Liver (tissue), 9 donors: ENCODE data around the gene SUCLG2. TPM values are rescaled to one million over a fixed set of nuclear protein-coding genes. Genes with fewer than 3 reads are reported as not detected.
"Not testable (repeated sequence)": the region's sequence is repeated elsewhere in the genome, so short reads cannot be mapped to it uniquely, and the experiment has no call there.

Experiments
- DNase-seq: peaks from one replicate; pipeline ENCODE4 v3.0.0-alpha.2; 2017; ENCODE audit warnings: low spot score
- H3K27ac ChIP-seq, 2 donors: one replicate each; pipeline ENCODE4 v1.7.0; 2013; ENCODE audit warnings: inconsistent platforms in 2 of 2, low read length in 2 of 2, control low read depth in 1 of 2, low read depth in 1 of 2, mild to moderate bottlenecking in 1 of 2
- H3K27me3 ChIP-seq, 4 donors: one replicate each; pipeline versions ENCODE4 v1.6.1 to v1.7.0; 2013; ENCODE audit warnings: low read length in 3 of 4, inconsistent platforms in 1 of 4, mild to moderate bottlenecking in 1 of 4, moderate library complexity in 1 of 4; ENCODE audit not compliant: control insufficient read depth in 4 of 4, insufficient read depth in 4 of 4
- H3K36me3 ChIP-seq, 4 donors: one replicate each; pipeline versions ENCODE4 v1.6.1 to v1.7.0; 2013; ENCODE audit warnings: low read length in 3 of 4, mild to moderate bottlenecking in 3 of 4, low read depth in 1 of 4, moderate library complexity in 1 of 4; ENCODE audit not compliant: control insufficient read depth in 4 of 4, insufficient read depth in 3 of 4
- H3K4me1 ChIP-seq, 4 donors: one replicate each; pipeline versions ENCODE4 v1.6.1 to v1.7.0; 2013; ENCODE audit warnings: low read length in 3 of 4, mild to moderate bottlenecking in 3 of 4, moderate library complexity in 1 of 4; ENCODE audit not compliant: control insufficient read depth in 4 of 4, insufficient read depth in 4 of 4
- H3K4me3 ChIP-seq, 3 donors: one replicate each; pipeline versions ENCODE4 v1.6.1 to v1.7.0; 2013; ENCODE audit warnings: low read length in 3 of 3, control low read depth in 1 of 3, low read depth in 1 of 3, mild to moderate bottlenecking in 1 of 3
- H3K9ac ChIP-seq, 2 donors: one replicate each; pipeline ENCODE4 v1.7.0; 2013; ENCODE audit warnings: low read length in 2 of 2, mild to moderate bottlenecking in 2 of 2, moderate library complexity in 2 of 2, control low read depth in 1 of 2, low read depth in 1 of 2
- H3K9me3 ChIP-seq, 4 donors: one replicate each; pipeline versions ENCODE4 v1.6.1 to v1.7.0; 2013; ENCODE audit warnings: low read length in 3 of 4; ENCODE audit not compliant: control insufficient read depth in 4 of 4
- ATF3 ChIP-seq: IDR thresholded peaks from 2 replicates; pipeline ENCODE4 v1.6.1; 2016; ENCODE audit warnings: antibody characterized with exemption
- EGR1 ChIP-seq, 2 donors: IDR thresholded peaks; 2 replicates each; pipeline ENCODE4 v1.6.1; 2016 to 2018; ENCODE audit warnings: antibody characterized with exemption in 2 of 2, low read depth in 2 of 2
- FOXA1 ChIP-seq: IDR thresholded peaks from 2 replicates; pipeline ENCODE4 v1.6.1; 2016; ENCODE audit warnings: antibody characterized with exemption
- FOXA2 ChIP-seq: IDR thresholded peaks from 2 replicates; pipeline ENCODE4 v1.6.1; 2016; ENCODE audit warnings: antibody characterized with exemption
- GABPA ChIP-seq, 2 donors: IDR thresholded peaks in 1 of 2; conservative IDR thresholded peaks in 1 of 2; 2 replicates each; pipeline ENCODE4 v1.6.1; 2016; ENCODE audit warnings: antibody characterized with exemption in 2 of 2, mild to moderate bottlenecking in 1 of 2, moderate library complexity in 1 of 2
- HNF4A ChIP-seq, 2 donors: conservative IDR thresholded peaks; 2 replicates each; pipeline ENCODE4 v1.6.1; 2016; ENCODE audit warnings: antibody characterized with exemption in 2 of 2, mild to moderate bottlenecking in 2 of 2
- HNF4G ChIP-seq: IDR thresholded peaks from 2 replicates; pipeline ENCODE4 v1.6.1; 2016; ENCODE audit warnings: antibody characterized with exemption
- JUND ChIP-seq, 2 donors: IDR thresholded peaks; 2 replicates each; pipeline ENCODE4 v1.6.1; 2016; ENCODE audit warnings: antibody characterized with exemption in 2 of 2
- NR2F2 ChIP-seq: IDR thresholded peaks from 2 replicates; pipeline ENCODE4 v1.6.1; 2016; ENCODE audit warnings: antibody characterized with exemption
- RAD21 ChIP-seq, 2 donors: IDR thresholded peaks; 2 replicates each; pipeline ENCODE4 v1.6.1; 2016; ENCODE audit warnings: antibody characterized with exemption in 2 of 2, mild to moderate bottlenecking in 2 of 2
- RXRA ChIP-seq, 2 donors: IDR thresholded peaks; 2 replicates each; pipeline ENCODE4 v1.6.1; 2017 to 2018; ENCODE audit warnings: antibody characterized with exemption in 2 of 2, mild to moderate bottlenecking in 1 of 2
- SP1 ChIP-seq: IDR thresholded peaks from 2 replicates; pipeline ENCODE4 v1.6.1; 2018; ENCODE audit warnings: antibody characterized with exemption, mild to moderate bottlenecking
- YY1 ChIP-seq: IDR thresholded peaks from 2 replicates; pipeline ENCODE4 v1.6.1; 2016; ENCODE audit warnings: antibody characterized with exemption, mild to moderate bottlenecking
- WGBS: extraction: QIAGEN DNeasy Blood & Tissue Kit; methylation state at CpG from one replicate; pipeline ENCODE4 v1.1.7; 2013; 5-methylcytosine and 5-hydroxymethylcytosine counted together
- polyA plus RNA-seq, 2 donors: library from polyadenylated mRNA; stranded (reverse) in 1 of 2; unstranded in 1 of 2; fragments of 200-250 nt in 1 of 2; fragments of >200 nt in 1 of 2; fragmentation: Nextera tagmentation in 1 of 2; extraction: Ambion mirVana in 1 of 2; gene quantifications; one replicate each; pipeline versions ENCODE4 v1.2.1 to v1.2.3, GENCODE V29; 2013 to 2015
- total RNA-seq, 2 donors: library from RNA; depleted of rRNA; stranded (reverse); fragments of >200 nt; gene quantifications; one replicate each; pipeline ENCODE4 v1.2.3, GENCODE V29; 2014
- TF ChIP-seq, protein P1 (sequence below): IDR thresholded peaks from 2 replicates; pipeline ENCODE4 v1.6.1; 2016; ENCODE audit warnings: antibody characterized with exemption
- TF ChIP-seq, protein P2 (sequence below): IDR thresholded peaks from 2 replicates; pipeline ENCODE4 v1.6.1; 2016; ENCODE audit warnings: antibody characterized with exemption
- TF ChIP-seq, protein P3 (sequence below): fragments of 150-350 bp; IDR thresholded peaks from 2 replicates; pipeline ENCODE4 v1.5.1; 2017; ENCODE audit warnings: improper control_type of control experiment, low read depth, low read length; ENCODE audit not compliant: missing input control
- TF ChIP-seq, protein P4 (sequence below): IDR thresholded peaks from 2 replicates; pipeline ENCODE4 v1.6.1; 2016; ENCODE audit warnings: antibody characterized with exemption, mild to moderate bottlenecking
- donor health status: healthy.
- donor health status: healthy.
- donor health status: healthy.
- donor health status: healthy.
- donor health status: healthy.

The SUCLG2 gene
- total and polyA plus RNA-seq, 4 donors = 45.3 to 114 (median 92.8) TPM

DNA sequence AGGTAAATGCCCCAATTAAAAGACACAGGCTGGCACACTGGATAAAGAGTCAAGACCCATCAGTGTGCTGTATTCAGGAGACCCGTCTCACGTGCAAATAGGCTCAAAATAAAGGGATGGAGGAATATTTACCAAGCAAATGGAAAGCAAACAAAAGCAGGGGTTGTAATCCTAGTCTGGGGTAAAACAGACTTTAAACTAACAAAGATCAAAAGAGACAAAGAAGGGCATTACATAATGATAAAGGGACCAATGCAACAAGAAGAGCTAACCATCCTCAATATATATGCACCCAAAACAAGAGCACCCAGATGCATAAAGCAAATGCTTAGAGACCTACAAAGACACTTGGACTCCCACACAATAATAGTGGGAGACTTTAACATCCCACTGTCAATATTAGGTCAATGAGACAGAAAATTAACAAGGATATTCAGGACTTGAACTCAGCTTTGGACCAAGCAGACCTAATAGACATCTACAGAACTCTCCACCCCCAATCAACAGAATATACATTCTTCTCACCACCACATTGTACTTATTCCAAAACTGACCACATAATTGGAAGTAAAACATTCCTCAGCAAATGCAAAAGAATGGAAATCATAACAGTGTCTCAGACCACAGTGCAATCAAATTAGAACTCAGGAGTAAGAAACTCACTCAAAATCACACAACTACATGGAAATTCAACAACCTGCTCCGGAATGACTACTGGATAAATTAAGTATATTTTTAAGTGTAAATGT, 111.7 kb downstream of the SUCLG2 start:
- peak; percentile 40 to 45 for TF ChIP-seq HNF4A (conservative IDR thresholded peaks at IDR 0.05)
- H3K9ac ChIP-seq, DNase-seq, H3K27me3 ChIP-seq, H3K27ac ChIP-seq, H3K36me3 ChIP-seq, H3K9me3 ChIP-seq, H3K4me3 ChIP-seq: not testable (repeated sequence)
- WGBS = 63% methylated on average over 3 of the region's 3 CpGs
- H3K4me1 ChIP-seq = peaks cover 2 to 14% (median 9%) of the 10 kb centered on the region in 4 donors

GRCh38 chr3:67540198-67540894, 114.1 kb downstream of the SUCLG2 start:
- peak overlapping the region in 1 of 2 donors; percentile 14 for H3K9ac ChIP-seq
- no peaks in the 10 kb centered on the region for H3K27me3 ChIP-seq
- no peaks in the 10 kb centered on the region for H3K9me3 ChIP-seq
- peaks cover 2 to 14% (median 9%) of the 10 kb centered on the region in 4 donors for H3K4me1 ChIP-seq
- WGBS = 44% methylated on average over 8 of the region's 8 CpGs
- peak; percentile 36 for TF ChIP-seq FOXA2
- TF ChIP-seq HNF4A (conservative IDR thresholded peaks at IDR 0.05) = peak; percentile 94 to 95
- TF ChIP-seq YY1 = peak; percentile 82
- TF ChIP-seq, protein P1, sequence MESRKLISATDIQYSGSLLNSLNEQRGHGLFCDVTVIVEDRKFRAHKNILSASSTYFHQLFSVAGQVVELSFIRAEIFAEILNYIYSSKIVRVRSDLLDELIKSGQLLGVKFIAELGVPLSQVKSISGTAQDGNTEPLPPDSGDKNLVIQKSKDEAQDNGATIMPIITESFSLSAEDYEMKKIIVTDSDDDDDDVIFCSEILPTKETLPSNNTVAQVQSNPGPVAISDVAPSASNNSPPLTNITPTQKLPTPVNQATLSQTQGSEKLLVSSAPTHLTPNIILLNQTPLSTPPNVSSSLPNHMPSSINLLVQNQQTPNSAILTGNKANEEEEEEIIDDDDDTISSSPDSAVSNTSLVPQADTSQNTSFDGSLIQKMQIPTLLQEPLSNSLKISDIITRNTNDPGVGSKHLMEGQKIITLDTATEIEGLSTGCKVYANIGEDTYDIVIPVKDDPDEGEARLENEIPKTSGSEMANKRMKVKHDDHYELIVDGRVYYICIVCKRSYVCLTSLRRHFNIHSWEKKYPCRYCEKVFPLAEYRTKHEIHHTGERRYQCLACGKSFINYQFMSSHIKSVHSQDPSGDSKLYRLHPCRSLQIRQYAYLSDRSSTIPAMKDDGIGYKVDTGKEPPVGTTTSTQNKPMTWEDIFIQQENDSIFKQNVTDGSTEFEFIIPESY = peak; percentile 58
- TF ChIP-seq SP1 = peak; percentile 73
- TF ChIP-seq ATF3 = no peak
- TF ChIP-seq, protein P2, sequence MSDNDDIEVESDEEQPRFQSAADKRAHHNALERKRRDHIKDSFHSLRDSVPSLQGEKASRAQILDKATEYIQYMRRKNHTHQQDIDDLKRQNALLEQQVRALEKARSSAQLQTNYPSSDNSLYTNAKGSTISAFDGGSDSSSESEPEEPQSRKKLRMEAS = peak; percentile 58
- no peak for TF ChIP-seq RAD21 (IDR thresholded peaks at IDR 0.05)
- TF ChIP-seq, protein P3, sequence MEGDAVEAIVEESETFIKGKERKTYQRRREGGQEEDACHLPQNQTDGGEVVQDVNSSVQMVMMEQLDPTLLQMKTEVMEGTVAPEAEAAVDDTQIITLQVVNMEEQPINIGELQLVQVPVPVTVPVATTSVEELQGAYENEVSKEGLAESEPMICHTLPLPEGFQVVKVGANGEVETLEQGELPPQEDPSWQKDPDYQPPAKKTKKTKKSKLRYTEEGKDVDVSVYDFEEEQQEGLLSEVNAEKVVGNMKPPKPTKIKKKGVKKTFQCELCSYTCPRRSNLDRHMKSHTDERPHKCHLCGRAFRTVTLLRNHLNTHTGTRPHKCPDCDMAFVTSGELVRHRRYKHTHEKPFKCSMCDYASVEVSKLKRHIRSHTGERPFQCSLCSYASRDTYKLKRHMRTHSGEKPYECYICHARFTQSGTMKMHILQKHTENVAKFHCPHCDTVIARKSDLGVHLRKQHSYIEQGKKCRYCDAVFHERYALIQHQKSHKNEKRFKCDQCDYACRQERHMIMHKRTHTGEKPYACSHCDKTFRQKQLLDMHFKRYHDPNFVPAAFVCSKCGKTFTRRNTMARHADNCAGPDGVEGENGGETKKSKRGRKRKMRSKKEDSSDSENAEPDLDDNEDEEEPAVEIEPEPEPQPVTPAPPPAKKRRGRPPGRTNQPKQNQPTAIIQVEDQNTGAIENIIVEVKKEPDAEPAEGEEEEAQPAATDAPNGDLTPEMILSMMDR = no peak
- TF ChIP-seq EGR1 (IDR thresholded peaks at IDR 0.05; ENCODE audit: low read depth in 2 of 2) = no peak
- no peak for TF ChIP-seq GABPA (IDR thresholded peaks at IDR 0.05 in 1 of 2, conservative IDR thresholded peaks at IDR 0.05 in 1 of 2)
- TF ChIP-seq, protein P4, sequence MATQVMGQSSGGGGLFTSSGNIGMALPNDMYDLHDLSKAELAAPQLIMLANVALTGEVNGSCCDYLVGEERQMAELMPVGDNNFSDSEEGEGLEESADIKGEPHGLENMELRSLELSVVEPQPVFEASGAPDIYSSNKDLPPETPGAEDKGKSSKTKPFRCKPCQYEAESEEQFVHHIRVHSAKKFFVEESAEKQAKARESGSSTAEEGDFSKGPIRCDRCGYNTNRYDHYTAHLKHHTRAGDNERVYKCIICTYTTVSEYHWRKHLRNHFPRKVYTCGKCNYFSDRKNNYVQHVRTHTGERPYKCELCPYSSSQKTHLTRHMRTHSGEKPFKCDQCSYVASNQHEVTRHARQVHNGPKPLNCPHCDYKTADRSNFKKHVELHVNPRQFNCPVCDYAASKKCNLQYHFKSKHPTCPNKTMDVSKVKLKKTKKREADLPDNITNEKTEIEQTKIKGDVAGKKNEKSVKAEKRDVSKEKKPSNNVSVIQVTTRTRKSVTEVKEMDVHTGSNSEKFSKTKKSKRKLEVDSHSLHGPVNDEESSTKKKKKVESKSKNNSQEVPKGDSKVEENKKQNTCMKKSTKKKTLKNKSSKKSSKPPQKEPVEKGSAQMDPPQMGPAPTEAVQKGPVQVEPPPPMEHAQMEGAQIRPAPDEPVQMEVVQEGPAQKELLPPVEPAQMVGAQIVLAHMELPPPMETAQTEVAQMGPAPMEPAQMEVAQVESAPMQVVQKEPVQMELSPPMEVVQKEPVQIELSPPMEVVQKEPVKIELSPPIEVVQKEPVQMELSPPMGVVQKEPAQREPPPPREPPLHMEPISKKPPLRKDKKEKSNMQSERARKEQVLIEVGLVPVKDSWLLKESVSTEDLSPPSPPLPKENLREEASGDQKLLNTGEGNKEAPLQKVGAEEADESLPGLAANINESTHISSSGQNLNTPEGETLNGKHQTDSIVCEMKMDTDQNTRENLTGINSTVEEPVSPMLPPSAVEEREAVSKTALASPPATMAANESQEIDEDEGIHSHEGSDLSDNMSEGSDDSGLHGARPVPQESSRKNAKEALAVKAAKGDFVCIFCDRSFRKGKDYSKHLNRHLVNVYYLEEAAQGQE = peak; percentile 34
- TF ChIP-seq NR2F2 = no peak
- peak in 1 of 2 donors; percentile 74 for TF ChIP-seq JUND (IDR thresholded peaks at IDR 0.05)
- TF ChIP-seq HNF4G = peak; percentile 92
- TF ChIP-seq RXRA (IDR thresholded peaks at IDR 0.05) = peak; percentile 50 to 68
- TF ChIP-seq FOXA1 = peak; percentile 38
- no peaks in the 10 kb centered on the region for H3K36me3 ChIP-seq
- no peak for DNase-seq
- no peak overlapping the region for H3K4me3 ChIP-seq
- H3K27ac ChIP-seq = peak overlapping the region; percentile 53 to 58

DNA sequence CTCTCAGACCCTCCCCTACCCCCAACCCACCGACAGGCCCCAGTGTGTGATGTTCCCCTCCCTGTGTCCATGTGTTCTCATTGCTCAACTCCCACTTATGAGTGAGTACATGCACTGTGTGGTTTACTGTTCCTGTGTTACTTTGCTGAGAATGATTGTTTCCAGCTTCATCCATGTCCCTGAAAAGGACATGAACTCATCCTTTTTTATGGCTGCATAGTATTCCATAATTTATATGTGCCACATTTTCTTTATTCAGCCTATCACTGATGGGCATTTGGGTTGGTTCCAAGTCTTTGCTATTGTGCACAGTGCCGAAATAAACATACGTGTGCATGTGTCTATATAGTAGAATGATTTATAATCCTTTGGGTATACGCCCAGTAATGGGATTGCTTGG, 117.2 kb downstream of the SUCLG2 start:
- H3K9me3 ChIP-seq, DNase-seq, H3K36me3 ChIP-seq, H3K27me3 ChIP-seq, H3K27ac ChIP-seq, H3K4me3 ChIP-seq, H3K9ac ChIP-seq: not testable (repeated sequence)
- peaks cover 2 to 14% (median 10%) of the 10 kb centered on the region in 4 donors for H3K4me1 ChIP-seq
- WGBS = 98% methylated on average over 4 of the region's 4 CpGs
